ENCODE data around the gene DAPK1. TPM values are rescaled to one million over a fixed set of nuclear protein-coding genes. Genes with fewer than 3 reads are reported as not detected.

Gene DAPK1
- total and polyA plus RNA-seq, 10 of the 15 experiments (the other 5 are each of a cell fraction or from before 2014, with no cell fraction given) = 8.2 to 94.7 (median 51.6) TPM

DNA sequence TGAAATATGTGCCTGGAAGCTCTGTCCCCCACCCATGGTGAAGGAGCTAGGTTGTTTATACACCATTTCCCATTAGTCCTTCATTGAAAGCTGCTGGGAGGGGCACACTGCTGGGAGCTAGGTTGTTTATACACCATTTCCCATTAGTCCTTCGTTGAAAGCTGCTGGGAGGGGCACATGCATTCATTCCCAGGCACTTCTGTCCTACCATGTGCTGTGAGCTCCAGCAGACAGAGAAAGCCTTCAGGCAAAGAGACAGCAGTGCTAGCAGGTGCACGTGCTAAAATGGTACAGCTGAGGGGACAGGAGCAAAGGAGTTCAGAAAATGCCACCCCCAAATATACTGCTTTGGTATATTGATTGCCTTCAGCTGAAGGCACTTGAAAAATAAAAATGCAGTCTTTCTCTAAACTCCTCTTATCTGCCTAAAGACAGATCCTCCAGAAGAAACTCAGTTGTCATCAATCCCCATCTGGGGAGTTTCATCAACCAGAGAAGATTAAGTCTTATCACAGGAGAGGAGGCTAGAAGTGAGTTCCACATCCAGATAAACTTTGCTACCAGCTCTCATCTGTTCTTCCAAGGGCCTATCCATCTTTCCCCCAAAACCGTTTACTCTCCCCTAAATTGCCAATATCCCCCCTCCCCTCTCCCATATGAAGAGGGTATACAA lies 27.7 kb upstream of the DAPK1 start (continued):
- TF ChIP-seq, protein P1, sequence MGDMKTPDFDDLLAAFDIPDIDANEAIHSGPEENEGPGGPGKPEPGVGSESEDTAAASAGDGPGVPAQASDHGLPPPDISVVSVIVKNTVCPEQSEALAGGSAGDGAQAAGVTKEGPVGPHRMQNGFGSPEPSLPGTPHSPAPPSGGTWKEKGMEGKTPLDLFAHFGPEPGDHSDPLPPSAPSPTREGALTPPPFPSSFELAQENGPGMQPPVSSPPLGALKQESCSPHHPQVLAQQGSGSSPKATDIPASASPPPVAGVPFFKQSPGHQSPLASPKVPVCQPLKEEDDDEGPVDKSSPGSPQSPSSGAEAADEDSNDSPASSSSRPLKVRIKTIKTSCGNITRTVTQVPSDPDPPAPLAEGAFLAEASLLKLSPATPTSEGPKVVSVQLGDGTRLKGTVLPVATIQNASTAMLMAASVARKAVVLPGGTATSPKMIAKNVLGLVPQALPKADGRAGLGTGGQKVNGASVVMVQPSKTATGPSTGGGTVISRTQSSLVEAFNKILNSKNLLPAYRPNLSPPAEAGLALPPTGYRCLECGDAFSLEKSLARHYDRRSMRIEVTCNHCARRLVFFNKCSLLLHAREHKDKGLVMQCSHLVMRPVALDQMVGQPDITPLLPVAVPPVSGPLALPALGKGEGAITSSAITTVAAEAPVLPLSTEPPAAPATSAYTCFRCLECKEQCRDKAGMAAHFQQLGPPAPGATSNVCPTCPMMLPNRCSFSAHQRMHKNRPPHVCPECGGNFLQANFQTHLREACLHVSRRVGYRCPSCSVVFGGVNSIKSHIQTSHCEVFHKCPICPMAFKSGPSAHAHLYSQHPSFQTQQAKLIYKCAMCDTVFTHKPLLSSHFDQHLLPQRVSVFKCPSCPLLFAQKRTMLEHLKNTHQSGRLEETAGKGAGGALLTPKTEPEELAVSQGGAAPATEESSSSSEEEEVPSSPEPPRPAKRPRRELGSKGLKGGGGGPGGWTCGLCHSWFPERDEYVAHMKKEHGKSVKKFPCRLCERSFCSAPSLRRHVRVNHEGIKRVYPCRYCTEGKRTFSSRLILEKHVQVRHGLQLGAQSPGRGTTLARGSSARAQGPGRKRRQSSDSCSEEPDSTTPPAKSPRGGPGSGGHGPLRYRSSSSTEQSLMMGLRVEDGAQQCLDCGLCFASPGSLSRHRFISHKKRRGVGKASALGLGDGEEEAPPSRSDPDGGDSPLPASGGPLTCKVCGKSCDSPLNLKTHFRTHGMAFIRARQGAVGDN (IDR thresholded peaks at IDR 0.05) = no peak
- TF ChIP-seq FOS (IDR thresholded peaks at IDR 0.05; ENCODE audit: borderline replicate concordance, extremely low read depth, insufficient read length) (no peak), JUNB (IDR thresholded peaks at IDR 0.05) (no peak)

DNA sequence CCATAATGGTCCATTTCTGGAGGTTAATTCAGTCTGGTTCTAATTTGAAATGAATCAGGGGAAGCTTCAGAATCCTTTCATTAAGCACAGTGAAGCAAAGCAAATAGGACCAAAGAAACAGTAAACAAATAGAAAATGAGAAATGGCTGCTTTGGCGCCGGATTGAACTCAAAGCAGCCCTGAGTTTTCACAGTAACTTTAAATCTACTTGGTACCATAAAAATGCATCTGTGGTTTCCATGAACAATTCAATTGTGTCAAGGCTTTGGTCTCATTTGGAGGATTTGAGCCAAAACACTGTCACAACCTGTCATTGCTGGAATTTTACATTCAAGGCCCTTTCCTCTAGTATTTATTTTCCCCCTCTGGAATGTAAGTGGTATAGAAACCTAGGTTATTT lies 25.9 kb upstream of the DAPK1 start:
- in situ Hi-C loops (cut with MboI) (no loop called here), intact Hi-C loops (cut with micrococcal nuclease; ENCODE audit: unreplicated experiment) (no loop called here)
- Histone ChIP-seq H3K4me1 (ENCODE audit: control insufficient read depth, insufficient read depth, low read length) (no peaks in the 10 kb centered on the region), H3K9ac (ENCODE audit: control insufficient read depth, insufficient read depth, low read length) (no peak overlapping the region), H3K9me3 (replicated peaks; ENCODE audit: control insufficient read depth, insufficient read depth, low read length) (no peaks in the 10 kb centered on the region), H3K4me3 (no peak overlapping the region), H4K20me1 (ENCODE audit: control insufficient read depth, insufficient read depth) (no peaks in the 10 kb centered on the region), H3K27ac (ENCODE audit: control insufficient read depth, insufficient read depth) (no peak overlapping the region), H3K36me3 (ENCODE audit: control insufficient read depth in 2 of 2, insufficient read depth in 2 of 2, low read length in 1 of 2) (no peaks in the 10 kb centered on the region; a peak in 1 of 4 replicates), H3K27me3 (replicated peaks in 1 of 2; ENCODE audit: control insufficient read depth in 2 of 2, insufficient read depth in 2 of 2, low read length in 1 of 2) (no peaks in the 10 kb centered on the region), H3K79me2 (ENCODE audit: control insufficient read depth, insufficient read depth, low read length) (no peaks in the 10 kb centered on the region), H3K4me2 (ENCODE audit: control insufficient read depth, insufficient read depth) (no peak overlapping the region), H2AFZ (ENCODE audit: control insufficient read depth, low read depth, low read length) (no peak overlapping the region)
- DNase-seq (ENCODE audit: low read depth, low spot score) (no peak), ATAC-seq (no peak), FAIRE-seq (no peak)
- ChIA-PET POLR2A (no interaction called here), SMC1A (ENCODE audit: uncharacterized antibody, unreplicated experiment) (interaction anchor here (1.1 kb wide), 1 partner anchor 116 kb away, joined by 3 read pairs; no protein-coding TSS in a partner anchor), RAD21 (ENCODE audit: unreplicated experiment) (no interaction called here), CTCF (interaction anchor here (0.6 kb wide), 1 partner anchor 64 kb away, joined by 4 read pairs; no protein-coding TSS in a partner anchor)
- BruUV-seq (replicated peaks) = no TSS peak
- WGBS (ENCODE audit: insufficient coverage, insufficient replicate concordance, low lambda C conversion rate, missing lambda C conversion rate) = 76% methylated on average over 2 of the region's 2 CpGs
- TF ChIP-seq, protein P2, sequence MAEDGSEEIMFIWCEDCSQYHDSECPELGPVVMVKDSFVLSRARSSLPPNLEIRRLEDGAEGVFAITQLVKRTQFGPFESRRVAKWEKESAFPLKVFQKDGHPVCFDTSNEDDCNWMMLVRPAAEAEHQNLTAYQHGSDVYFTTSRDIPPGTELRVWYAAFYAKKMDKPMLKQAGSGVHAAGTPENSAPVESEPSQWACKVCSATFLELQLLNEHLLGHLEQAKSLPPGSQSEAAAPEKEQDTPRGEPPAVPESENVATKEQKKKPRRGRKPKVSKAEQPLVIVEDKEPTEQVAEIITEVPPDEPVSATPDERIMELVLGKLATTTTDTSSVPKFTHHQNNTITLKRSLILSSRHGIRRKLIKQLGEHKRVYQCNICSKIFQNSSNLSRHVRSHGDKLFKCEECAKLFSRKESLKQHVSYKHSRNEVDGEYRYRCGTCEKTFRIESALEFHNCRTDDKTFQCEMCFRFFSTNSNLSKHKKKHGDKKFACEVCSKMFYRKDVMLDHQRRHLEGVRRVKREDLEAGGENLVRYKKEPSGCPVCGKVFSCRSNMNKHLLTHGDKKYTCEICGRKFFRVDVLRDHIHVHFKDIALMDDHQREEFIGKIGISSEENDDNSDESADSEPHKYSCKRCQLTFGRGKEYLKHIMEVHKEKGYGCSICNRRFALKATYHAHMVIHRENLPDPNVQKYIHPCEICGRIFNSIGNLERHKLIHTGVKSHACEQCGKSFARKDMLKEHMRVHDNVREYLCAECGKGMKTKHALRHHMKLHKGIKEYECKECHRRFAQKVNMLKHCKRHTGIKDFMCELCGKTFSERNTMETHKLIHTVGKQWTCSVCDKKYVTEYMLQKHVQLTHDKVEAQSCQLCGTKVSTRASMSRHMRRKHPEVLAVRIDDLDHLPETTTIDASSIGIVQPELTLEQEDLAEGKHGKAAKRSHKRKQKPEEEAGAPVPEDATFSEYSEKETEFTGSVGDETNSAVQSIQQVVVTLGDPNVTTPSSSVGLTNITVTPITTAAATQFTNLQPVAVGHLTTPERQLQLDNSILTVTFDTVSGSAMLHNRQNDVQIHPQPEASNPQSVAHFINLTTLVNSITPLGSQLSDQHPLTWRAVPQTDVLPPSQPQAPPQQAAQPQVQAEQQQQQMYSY (CRISPR knock-in tag; IDR thresholded peaks at IDR 0.05) = no peak
- no peak for TF ChIP-seq POLR2AphosphoS5 (IDR thresholded peaks at IDR 0.05; ENCODE audit: low read length)
- TF ChIP-seq, protein P3, sequence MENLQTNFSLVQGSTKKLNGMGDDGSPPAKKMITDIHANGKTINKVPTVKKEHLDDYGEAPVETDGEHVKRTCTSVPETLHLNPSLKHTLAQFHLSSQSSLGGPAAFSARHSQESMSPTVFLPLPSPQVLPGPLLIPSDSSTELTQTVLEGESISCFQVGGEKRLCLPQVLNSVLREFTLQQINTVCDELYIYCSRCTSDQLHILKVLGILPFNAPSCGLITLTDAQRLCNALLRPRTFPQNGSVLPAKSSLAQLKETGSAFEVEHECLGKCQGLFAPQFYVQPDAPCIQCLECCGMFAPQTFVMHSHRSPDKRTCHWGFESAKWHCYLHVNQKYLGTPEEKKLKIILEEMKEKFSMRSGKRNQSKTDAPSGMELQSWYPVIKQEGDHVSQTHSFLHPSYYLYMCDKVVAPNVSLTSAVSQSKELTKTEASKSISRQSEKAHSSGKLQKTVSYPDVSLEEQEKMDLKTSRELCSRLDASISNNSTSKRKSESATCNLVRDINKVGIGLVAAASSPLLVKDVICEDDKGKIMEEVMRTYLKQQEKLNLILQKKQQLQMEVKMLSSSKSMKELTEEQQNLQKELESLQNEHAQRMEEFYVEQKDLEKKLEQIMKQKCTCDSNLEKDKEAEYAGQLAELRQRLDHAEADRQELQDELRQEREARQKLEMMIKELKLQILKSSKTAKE (IDR thresholded peaks at IDR 0.05; ENCODE audit: low read depth, poor library complexity, severe bottlenecking) = no peak
- no peak for TF ChIP-seq KAT2A (conservative IDR thresholded peaks at IDR 0.05; ENCODE audit: control insufficient read depth, low read depth, low read length)
- TF ChIP-seq HDAC6 (IDR thresholded peaks at IDR 0.05; ENCODE audit: unreplicated experiment) = no peak
- TF ChIP-seq IKZF2 (IDR thresholded peaks at IDR 0.05) = no peak
- TF ChIP-seq SRF (IDR thresholded peaks at IDR 0.05; ENCODE audit: low read depth in 2 of 2, low read length in 2 of 2) = no peak
